GM19463 (cell line): ENCODE data around the gene CEACAM6.
"Not testable (repeated sequence)": the region's sequence is repeated elsewhere in the genome, so short reads cannot be mapped to it uniquely, and the experiment has no call there.

Source experiments
- ATAC-seq: cut with Tn5 transposase; IDR thresholded peaks from one replicate; pipeline ENCODE4 v1.9.1; 2021; ENCODE audit warnings: mild to moderate bottlenecking, moderate library complexity; ENCODE audit not compliant: unreplicated experiment

CEACAM6 gene

GRCh38 chr19:41755328-41755913 is at the start of gene CEACAM6:
CEACAM6 (plus strand) TSS chr19:41755530; CDS start chr19:41755639, 109 bp downstream.
- ATAC-seq, result no peak

GRCh38 chr19:41706741-41707501 is 48.4 kb upstream of the CEACAM6 start:
- ATAC-seq, result no peak

- no peak for ATAC-seq
Observed at GRCh38 chr19:41707502-41707812, 47.9 kb upstream of the CEACAM6 start.

- ATAC-seq, result no peak
Observed at GRCh38 chr19:41707871-41708371, 47.4 kb upstream of the CEACAM6 start.

DNA sequence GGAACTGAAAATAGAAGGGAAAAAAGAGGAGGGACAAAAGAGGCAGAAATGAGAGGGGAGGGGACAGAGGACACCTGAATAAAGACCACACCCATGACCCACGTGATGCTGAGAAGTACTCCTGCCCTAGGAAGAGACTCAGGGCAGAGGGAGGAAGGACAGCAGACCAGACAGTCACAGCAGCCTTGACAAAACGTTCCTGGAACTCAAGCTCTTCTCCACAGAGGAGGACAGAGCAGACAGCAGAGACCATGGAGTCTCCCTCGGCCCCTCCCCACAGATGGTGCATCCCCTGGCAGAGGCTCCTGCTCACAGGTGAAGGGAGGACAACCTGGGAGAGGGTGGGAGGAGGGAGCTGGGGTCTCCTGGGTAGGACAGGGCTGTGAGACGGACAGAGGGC is 46.8 kb upstream of the CEACAM6 start, which contains the start of gene CEACAM5:
TSS of gene CEACAM5 (plus strand) at position 146 of the 400 bp plus-strand sequence. CDS start at position 252, 106 bp downstream.
- ATAC-seq, result no peak

- ATAC-seq, result not testable (repeated sequence)
Observed at GRCh38 chr19:41709516-41709915, 45.8 kb upstream of the CEACAM6 start.

- ATAC-seq, result no peak
Observed at GRCh38 chr19:41709951-41710645, 45.2 kb upstream of the CEACAM6 start.

DNA sequence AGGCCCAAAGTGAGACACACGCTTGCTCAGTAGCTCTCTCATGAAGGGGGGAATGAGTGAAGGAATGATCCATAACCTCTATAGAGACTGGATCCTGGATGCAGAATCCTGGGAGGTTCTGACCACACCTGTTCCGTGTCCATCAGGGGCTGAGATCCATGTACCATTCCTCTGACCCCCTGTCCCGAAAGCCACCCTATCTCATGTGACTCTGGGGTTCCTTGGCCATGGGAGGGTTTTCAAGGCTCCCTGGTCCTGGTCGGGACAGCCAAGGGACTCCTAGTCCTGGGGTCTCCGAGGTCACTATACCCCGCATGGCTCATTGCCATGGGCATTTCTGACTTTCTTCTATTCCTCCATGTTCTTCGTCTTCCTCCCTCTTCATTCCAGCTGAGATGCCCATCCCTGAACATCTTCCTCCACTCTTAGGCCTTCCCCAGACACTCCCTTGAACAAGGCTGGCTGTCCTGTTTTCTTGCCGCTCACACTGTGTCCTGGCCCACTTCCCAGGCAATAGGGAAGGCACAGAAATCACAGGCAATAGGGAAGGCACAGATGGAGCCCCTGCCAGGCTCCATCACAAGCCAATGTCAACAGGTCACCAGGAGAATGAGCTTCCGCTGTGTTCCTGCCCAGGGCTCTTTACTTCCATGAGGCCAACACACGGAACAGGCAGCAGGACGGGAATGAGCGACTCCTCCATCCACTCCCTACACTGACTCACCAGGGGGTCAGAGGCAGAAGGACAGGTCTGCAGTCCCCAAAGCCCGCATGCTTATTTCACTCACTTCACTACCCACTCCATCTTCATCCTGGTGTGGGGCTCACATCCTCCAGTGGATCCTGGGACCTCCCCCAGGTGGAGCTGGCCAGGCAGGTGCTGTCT is 43.7 kb upstream of the CEACAM6 start:
- no peak for ATAC-seq

DNA sequence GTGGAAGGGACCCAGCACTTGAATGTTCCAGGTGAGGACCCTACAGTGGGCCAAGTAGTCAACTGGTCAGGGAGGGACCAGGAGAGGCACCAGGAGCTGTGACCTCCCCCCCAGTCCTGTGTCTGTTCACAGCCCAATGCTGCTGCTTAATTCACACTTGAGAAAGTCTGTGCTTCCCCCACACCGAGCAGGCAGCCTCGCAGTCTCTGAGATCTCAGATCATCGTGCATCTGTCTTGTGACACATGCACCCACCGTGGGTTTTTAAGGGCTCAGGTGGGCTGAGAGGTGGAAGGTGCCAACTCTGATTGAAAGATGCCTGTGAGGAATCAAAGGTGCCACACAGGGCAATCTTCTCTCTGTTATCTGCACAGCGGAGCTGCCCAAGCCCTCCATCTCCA is 40.7 kb upstream of the CEACAM6 start:
- no peak for ATAC-seq

GRCh38 chr19:41718761-41719160 is 36.6 kb upstream of the CEACAM6 start:
- no peak for ATAC-seq

DNA sequence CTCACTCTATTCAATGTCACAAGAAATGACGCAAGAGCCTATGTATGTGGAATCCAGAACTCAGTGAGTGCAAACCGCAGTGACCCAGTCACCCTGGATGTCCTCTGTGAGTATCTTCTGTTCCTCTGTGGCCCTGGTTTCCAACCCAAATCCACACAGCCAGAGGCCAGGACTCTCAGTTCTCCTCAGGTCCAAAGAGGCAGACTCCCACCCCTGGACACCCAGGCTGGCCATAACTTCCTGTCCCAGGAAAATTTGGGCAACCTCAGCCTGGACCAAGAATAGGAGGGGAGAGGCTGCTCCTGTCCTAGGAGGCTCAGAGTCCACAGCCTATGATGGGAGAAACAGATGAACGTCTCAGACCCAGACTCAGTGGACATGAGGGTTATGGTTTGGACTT is 35.2 kb upstream of the CEACAM6 start:
- no peak for ATAC-seq

- ATAC-seq, result no peak
Observed at GRCh38 chr19:41726493-41726892, 28.8 kb upstream of the CEACAM6 start.

DNA sequence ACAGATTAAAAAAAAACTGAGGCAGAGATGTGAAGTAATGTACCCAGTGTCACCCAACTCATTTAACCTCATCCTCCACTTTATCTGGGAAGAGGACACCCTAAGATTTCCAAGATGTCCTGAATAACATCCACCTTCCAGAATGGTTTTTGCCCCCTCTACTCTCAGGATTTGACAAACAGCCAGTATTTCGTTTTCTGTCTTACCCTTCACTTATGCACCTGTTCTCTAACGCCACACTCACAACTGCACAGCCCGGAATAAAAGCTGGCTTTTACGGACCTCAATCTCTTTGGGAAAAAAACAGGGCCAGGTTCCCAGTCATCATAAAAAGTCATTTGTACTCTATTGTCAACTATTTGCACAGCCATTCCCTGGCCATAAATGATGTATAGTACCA is 21.2 kb upstream of the CEACAM6 start:
- ATAC-seq, result no peak

GRCh38 chr19:41734585-41734984 is 20.7 kb upstream of the CEACAM6 start:
- no peak for ATAC-seq

- no peak for ATAC-seq
Observed at GRCh38 chr19:41735071-41735600, 20.2 kb upstream of the CEACAM6 start.

GRCh38 chr19:41739361-41739760 is 16.0 kb upstream of the CEACAM6 start:
- ATAC-seq, result no peak

DNA sequence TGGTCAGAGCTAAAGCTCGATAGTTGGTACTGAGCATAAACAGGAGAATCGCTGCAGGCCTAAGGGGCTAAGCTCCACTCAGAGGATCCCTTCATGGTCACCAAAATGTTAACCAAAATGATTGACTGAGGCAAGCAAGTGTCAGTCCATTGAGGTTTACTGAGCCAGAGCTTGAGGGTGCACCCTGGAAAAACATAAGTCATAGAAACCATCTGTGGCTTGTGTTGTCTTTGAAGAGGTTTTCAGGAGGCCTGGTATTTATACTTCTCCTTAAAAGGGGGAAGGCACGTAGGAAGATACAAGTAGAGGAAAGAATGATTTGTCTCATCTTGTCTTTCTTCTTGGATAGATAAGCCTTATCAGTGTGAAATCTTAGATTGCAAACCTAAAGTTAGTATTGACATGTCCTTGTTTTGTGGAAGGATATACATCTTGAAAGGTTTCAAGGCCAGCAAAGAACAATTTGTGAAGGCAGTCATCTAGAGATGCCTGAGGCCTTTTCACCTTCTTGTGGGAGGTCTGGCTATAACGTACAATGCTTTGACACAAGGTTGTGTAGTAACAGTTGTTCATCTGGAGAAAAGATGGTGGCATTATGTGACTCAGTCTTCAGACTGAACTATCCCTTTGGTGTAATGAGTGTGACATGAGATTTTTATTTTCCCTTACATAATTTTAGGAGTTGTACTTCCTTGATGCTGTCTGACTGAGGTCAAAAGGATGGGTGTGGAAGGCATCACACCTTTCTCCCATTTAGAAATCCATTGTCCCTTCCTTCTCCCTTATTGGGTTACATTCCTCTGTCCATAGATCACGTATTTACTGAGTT is 14.7 kb upstream of the CEACAM6 start:
- ATAC-seq, result no peak

- ATAC-seq, result no peak
Observed at GRCh38 chr19:41741244-41741554, 14.1 kb upstream of the CEACAM6 start.

- ATAC-seq, result no peak
Observed at GRCh38 chr19:41744850-41745249, 10.5 kb upstream of the CEACAM6 start.

DNA sequence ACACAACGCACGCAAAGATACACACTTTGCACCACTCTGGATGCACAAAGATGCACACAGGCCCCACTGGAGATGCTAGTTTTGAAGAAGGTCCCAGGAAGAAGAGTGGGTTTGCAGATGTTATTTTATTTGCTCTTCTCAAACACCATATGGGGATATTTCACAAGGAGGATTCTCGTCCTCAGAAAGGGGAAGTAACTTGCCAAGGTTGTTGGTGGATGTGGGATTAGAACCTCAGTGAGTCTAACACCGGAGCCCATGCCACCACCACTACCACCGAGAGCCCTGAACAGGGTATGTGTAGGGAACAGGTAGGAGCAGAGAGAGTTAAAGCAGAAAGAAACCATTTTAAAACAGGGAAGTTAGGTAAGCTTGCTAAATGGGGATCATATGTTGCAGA is 9.6 kb upstream of the CEACAM6 start:
- ATAC-seq, result no peak
